ENCODE results near the gene MAMDC2.

MAMDC2 gene

GRCh38 chr9:70250221-70250620, 206.6 kb downstream of the MAMDC2 start:
- TF ChIP-seq CTCF (IDR thresholded peaks at IDR 0.05; ENCODE audit: insufficient read depth, low read length, poor library complexity, severe bottlenecking) (no peak), EZH2phosphoT487 (conservative IDR thresholded peaks at IDR 0.05; ENCODE audit: low read length) (no peak)
- no peaks in the 10 kb centered on the region for H3K36me3 ChIP-seq (ENCODE audit: low read length)
- no peaks in the 10 kb centered on the region for H3K9me2 ChIP-seq (replicated peaks; ENCODE audit: insufficient read depth, low read length)

GRCh38 chr9:70255486-70255885, 211.8 kb downstream of the MAMDC2 start:
- no peaks in the 10 kb centered on the region for H3F3A ChIP-seq (ENCODE audit: insufficient read depth)
- H3K9me2 ChIP-seq (replicated peaks; ENCODE audit: insufficient read depth, low read length), result no peaks in the 10 kb centered on the region
- no peaks in the 10 kb centered on the region; the same call in 1 of the 2 replicates for H4K20me1 ChIP-seq (ENCODE audit: low read depth, low read length)
- H3K9ac ChIP-seq (ENCODE audit: low read length), result no peak overlapping the region
- H3K36me3 ChIP-seq (ENCODE audit: low read length), result no peaks in the 10 kb centered on the region
- TF ChIP-seq EZH2phosphoT487 (conservative IDR thresholded peaks at IDR 0.05; ENCODE audit: low read length) (no peak), CTCF (IDR thresholded peaks at IDR 0.05; ENCODE audit: insufficient read depth, low read length, poor library complexity, severe bottlenecking) (no peak)
- H3K9me3 ChIP-seq (ENCODE audit: insufficient read depth, low read length), result no peaks in the 10 kb centered on the region
- no peaks in the 10 kb centered on the region for H3K27me3 ChIP-seq (ENCODE audit: low read length)
- H3K27ac ChIP-seq (ENCODE audit: low read depth, low read length), result no peak overlapping the region
- no peak overlapping the region for H2AFZ ChIP-seq (ENCODE audit: low read depth, low read length, severe bottlenecking)
- no peak overlapping the region for H3K4me2 ChIP-seq (ENCODE audit: low read depth, low read length, poor library complexity, severe bottlenecking)
- peaks cover 16% of the 10 kb centered on the region for H3K79me2 ChIP-seq (ENCODE audit: insufficient read depth, low read length)
- no peak overlapping the region for H3K4me3 ChIP-seq (ENCODE audit: insufficient read depth, low read length, poor library complexity, severe bottlenecking)

More at GRCh38 chr9:70250221-70250620, 206.6 kb downstream of the MAMDC2 start:
- Histone ChIP-seq H2AFZ (ENCODE audit: low read depth, low read length, severe bottlenecking) (no peak overlapping the region), H3F3A (ENCODE audit: insufficient read depth) (no peaks in the 10 kb centered on the region), H3K9me3 (ENCODE audit: insufficient read depth, low read length) (no peaks in the 10 kb centered on the region), H3K4me2 (ENCODE audit: low read depth, low read length, poor library complexity, severe bottlenecking) (no peak overlapping the region), H4K20me1 (ENCODE audit: low read depth, low read length) (no peaks in the 10 kb centered on the region), H3K79me2 (ENCODE audit: insufficient read depth, low read length) (no peaks in the 10 kb centered on the region), H3K4me3 (ENCODE audit: insufficient read depth, low read length, poor library complexity, severe bottlenecking) (no peak overlapping the region), H3K9ac (ENCODE audit: low read length) (no peak overlapping the region), H3K27ac (ENCODE audit: low read depth, low read length) (no peak overlapping the region), H3K27me3 (ENCODE audit: low read length) (no peaks in the 10 kb centered on the region)

- no peak overlapping the region for H3K9ac ChIP-seq (ENCODE audit: low read length)
- peaks cover 5% of the 10 kb centered on the region; the same call in 1 of the 2 replicates for H4K20me1 ChIP-seq (ENCODE audit: low read depth, low read length)
- H3K9me3 ChIP-seq (ENCODE audit: insufficient read depth, low read length), result no peaks in the 10 kb centered on the region
- no peaks in the 10 kb centered on the region for H3K27me3 ChIP-seq (ENCODE audit: low read length)
- peaks cover 22% of the 10 kb centered on the region for H3K79me2 ChIP-seq (ENCODE audit: insufficient read depth, low read length)
- no peak overlapping the region for H2AFZ ChIP-seq (ENCODE audit: low read depth, low read length, severe bottlenecking)
- 0 out of 2 replicates have a peak, but pooled peaks cover 2% of the 10 kb centered on the region for H3K36me3 ChIP-seq (ENCODE audit: low read length)
- H3K4me2 ChIP-seq (ENCODE audit: low read depth, low read length, poor library complexity, severe bottlenecking), result no peak overlapping the region
- TF ChIP-seq EZH2phosphoT487 (conservative IDR thresholded peaks at IDR 0.05; ENCODE audit: low read length) (no peak), CTCF (IDR thresholded peaks at IDR 0.05; ENCODE audit: insufficient read depth, low read length, poor library complexity, severe bottlenecking) (no peak)
- H3K27ac ChIP-seq (ENCODE audit: low read depth, low read length), result no peak overlapping the region
- H3F3A ChIP-seq (ENCODE audit: insufficient read depth), result no peaks in the 10 kb centered on the region
- no peak overlapping the region for H3K4me3 ChIP-seq (ENCODE audit: insufficient read depth, low read length, poor library complexity, severe bottlenecking)
- H3K9me2 ChIP-seq (replicated peaks; ENCODE audit: insufficient read depth, low read length), result no peaks in the 10 kb centered on the region
Observed at GRCh38 chr9:70256123-70256551, 212.5 kb downstream of the MAMDC2 start.
